Cardiac fibroblast (primary cell): ENCODE measurements around the gene NFKB2.
A peak's percentile ranks its signal among the peaks of the same experiment; 100 is the strongest.

Experiments used
- DNase-seq, 2 donors: peaks; one replicate each; pipeline versions ENCODE4 v3.0.0 to v3.0.0-alpha.2; 2010; ENCODE audit warnings: low read depth in 2 of 2
- H3K4me3 ChIP-seq, 2 donors: replicated peaks in 1 of 2; 1 replicate in 1 of 2; 2 replicates in 1 of 2; pipeline ENCODE4 v1.5.1; 2011; ENCODE audit warnings: low read depth in 2 of 2, low read length in 2 of 2, mild to moderate bottlenecking in 2 of 2, moderate library complexity in 1 of 2
- TF ChIP-seq, protein P1 (sequence below): IDR thresholded peaks from one replicate; pipeline ENCODE4 v1.5.1; 2011; ENCODE audit warnings: low read depth, mild to moderate bottlenecking, low read length, inconsistent platforms

The NFKB2 gene

DNA sequence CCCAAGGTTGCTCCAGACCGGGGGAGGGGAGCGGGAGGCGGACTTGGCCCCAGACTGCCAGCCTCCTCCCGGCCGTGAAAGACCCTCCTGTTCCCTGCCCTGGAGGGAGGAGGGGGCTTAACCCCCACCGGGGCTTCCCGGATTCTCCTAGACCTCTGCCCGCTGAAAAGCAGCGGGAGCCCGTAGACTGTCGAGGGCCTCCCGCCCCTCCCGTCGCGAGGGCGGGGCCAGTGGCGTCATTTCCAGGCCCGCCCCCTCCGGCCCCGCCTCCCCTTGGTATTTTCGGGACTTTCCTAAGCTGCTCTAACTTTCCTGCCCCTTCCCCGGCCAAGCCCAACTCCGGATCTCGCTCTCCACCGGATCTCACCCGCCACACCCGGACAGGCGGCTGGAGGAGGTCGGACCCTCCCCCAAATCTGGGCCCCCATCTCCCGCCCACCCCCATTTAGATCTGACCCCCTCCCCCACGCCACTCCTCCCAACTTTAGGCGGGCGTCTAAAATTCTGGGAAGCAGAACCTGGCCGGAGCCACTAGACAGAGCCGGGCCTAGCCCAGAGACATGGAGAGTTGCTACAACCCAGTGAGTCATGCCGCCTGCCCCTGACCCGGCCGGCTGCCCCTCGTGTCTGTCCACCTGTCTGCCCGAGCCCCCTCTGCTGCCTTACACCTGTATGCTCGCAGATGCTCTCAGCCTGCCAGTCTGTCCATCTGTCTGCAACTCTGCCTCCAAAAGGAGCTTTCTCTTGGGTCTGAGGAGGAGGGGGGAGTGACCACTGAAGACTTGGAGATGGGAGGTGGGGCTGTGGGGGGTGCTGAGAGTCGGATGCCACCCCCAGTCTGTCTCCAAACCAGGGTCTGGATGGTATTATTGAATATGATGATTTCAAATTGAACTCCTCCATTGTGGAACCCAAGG lies at the start of gene NFKB2:
TSS of gene NFKB2 (plus strand) at position 306 of the 917 bp plus-strand sequence. CDS start at position 561, 255 bp downstream.
- peak within 1 kb of the TSS; percentile 70 to 90 for H3K4me3 ChIP-seq
- TF ChIP-seq, protein P1, sequence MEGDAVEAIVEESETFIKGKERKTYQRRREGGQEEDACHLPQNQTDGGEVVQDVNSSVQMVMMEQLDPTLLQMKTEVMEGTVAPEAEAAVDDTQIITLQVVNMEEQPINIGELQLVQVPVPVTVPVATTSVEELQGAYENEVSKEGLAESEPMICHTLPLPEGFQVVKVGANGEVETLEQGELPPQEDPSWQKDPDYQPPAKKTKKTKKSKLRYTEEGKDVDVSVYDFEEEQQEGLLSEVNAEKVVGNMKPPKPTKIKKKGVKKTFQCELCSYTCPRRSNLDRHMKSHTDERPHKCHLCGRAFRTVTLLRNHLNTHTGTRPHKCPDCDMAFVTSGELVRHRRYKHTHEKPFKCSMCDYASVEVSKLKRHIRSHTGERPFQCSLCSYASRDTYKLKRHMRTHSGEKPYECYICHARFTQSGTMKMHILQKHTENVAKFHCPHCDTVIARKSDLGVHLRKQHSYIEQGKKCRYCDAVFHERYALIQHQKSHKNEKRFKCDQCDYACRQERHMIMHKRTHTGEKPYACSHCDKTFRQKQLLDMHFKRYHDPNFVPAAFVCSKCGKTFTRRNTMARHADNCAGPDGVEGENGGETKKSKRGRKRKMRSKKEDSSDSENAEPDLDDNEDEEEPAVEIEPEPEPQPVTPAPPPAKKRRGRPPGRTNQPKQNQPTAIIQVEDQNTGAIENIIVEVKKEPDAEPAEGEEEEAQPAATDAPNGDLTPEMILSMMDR = no peak
- DNase-seq = peak; percentile 90

DNA sequence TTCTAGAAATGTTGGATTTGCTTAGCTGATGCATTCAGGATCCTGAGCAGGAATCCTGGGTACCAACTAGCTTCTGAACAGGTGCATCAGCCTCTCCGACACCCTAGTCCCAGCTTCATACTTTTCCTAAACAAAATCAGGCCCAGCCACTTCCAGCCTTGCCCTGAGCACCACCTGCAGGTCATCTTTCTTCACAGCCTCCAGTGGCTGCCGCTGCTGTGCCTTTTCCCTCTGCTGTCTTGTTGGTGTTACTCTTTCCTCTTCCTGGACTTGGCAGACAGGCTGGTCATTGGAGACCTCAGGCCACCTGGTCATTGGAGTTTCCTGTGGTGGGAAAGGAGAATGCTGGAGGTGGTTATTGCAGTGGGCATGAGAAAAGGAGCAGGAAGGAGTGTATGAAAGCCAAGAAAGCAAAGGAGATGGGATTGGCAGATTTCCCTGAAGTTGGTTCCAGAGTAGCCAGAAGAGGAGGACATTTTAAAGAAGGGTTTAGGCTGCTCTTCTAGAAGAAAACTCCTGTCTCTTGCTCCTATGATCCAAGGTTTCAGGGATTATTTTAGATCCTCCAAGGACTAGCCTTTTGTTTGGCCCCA lies 48.2 kb upstream of the NFKB2 start:
- DNase-seq = peak; percentile 70 to 72
- TF ChIP-seq, protein P1 = peak; percentile 74
- H3K4me3 ChIP-seq = no peak overlapping the region

GRCh38 chr10:102352066-102352715 lies 43.3 kb upstream of the NFKB2 start:
- TF ChIP-seq, protein P1 = peak; percentile 92
- DNase-seq = peak; percentile 72 to 74
- no peak overlapping the region for H3K4me3 ChIP-seq

DNA sequence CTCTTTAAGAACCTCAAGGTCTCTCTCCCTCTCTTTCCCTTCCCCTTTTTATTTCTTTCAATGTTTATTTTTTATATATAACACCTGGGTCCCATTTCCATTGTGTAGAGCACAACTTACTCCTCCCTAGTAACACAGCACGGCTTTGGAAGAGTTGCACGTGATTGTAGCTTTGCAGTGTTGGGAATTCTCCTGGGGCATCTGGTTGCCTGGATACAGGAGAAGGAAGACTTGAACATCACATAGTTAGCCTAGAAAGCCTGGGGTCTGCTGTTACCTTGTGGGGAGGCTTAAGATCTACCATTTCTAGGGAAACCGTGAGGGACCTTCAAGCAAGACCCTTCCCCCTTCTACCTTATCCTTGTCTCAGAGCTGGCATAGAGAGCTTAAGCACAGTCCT lies 41.1 kb upstream of the NFKB2 start:
- no peak for DNase-seq
- no peak overlapping the region for H3K4me3 ChIP-seq
- TF ChIP-seq, protein P1 = no peak

- no peak for DNase-seq
- TF ChIP-seq, protein P1 = no peak
- no peak overlapping the region for H3K4me3 ChIP-seq
These were observed 36.7 kb upstream of the NFKB2 start for GRCh38 chr10:102358712-102359382.

DNA sequence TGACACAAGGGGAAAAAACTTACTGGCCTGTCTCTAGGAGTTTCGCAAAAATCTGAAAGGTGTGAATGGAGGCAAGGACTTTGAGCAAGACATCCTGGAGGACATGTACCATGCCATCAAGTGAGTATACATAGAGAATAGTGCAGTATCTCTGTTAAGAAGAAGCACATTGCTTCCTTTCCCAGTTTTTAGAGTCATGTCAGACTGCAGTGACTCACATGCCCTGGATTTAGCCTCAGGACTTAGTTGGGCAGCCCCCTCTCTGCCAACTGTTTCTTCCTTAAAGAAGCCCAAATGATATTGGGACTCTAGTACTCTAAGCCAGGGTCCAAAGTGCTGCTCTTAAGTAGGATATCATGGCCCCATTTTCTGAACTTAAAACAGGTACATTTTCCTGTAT lies 28.1 kb upstream of the NFKB2 start:
- TF ChIP-seq, protein P1 = no peak
- H3K4me3 ChIP-seq = no peak overlapping the region
- DNase-seq = no peak
